HepG2 (cell line): ENCODE data around the gene GART. TPM values are rescaled to one million over a fixed set of nuclear protein-coding genes. Genes with fewer than 3 reads are reported as not detected.
A peak's percentile ranks its signal among the peaks of the same experiment; 100 is the strongest.

Experiments used
- AKAP8 ChIP-seq: sonication (generic); formaldehyde crosslinking; IDR thresholded peaks from 2 replicates; pipeline ENCODE4 v1.5.1; 2020; ENCODE audit warnings: mild to moderate bottlenecking, missing genetic modification reagents
- BRD4 ChIP-seq: sonication (generic); formaldehyde crosslinking; IDR thresholded peaks from 2 replicates; pipeline ENCODE4 v1.4.0; 2020; ENCODE audit warnings: missing genetic modification reagents
- HHEX ChIP-seq: IDR thresholded peaks from 2 replicates; pipeline ENCODE4 v1.6.1; 2016; ENCODE audit warnings: control low read depth
- HIVEP1 ChIP-seq: sonication (generic); formaldehyde crosslinking; IDR thresholded peaks from 2 replicates; pipeline ENCODE4 v1.4.0; 2020; ENCODE audit warnings: mild to moderate bottlenecking, missing genetic modification reagents
- KDM5B ChIP-seq: sonication (generic); formaldehyde crosslinking; IDR thresholded peaks from 2 replicates; pipeline ENCODE4 v1.4.0; 2020; ENCODE audit warnings: missing genetic modification reagents, mild to moderate bottlenecking, borderline replicate concordance
- NBN ChIP-seq: fragments of 450-650 bp; conservative IDR thresholded peaks from 2 replicates; pipeline ENCODE4 v1.6.1; 2017
- NFKB2 ChIP-seq: sonication (generic); formaldehyde crosslinking; IDR thresholded peaks from 2 replicates; pipeline ENCODE4 v1.4.0; 2020; ENCODE audit warnings: missing genetic modification reagents, borderline replicate concordance
- SNAPC2 ChIP-seq: sonication (generic); formaldehyde crosslinking; IDR thresholded peaks from 2 replicates; pipeline ENCODE4 v1.8.1; 2022; ENCODE audit warnings: mild to moderate bottlenecking, missing genetic modification reagents
- TBL1XR1 ChIP-seq: fragments of 150-350 bp; IDR thresholded peaks from 2 replicates; pipeline ENCODE4 v1.6.1; 2014; ENCODE audit warnings: borderline replicate concordance, low read length; ENCODE audit not compliant: partially characterized antibody
- ZFP36L2 ChIP-seq: sonication (generic); formaldehyde crosslinking; IDR thresholded peaks from 2 replicates; pipeline ENCODE4 v1.4.0; 2020; ENCODE audit warnings: missing genetic modification reagents
- ZNF10 ChIP-seq: sonication (generic); formaldehyde crosslinking; IDR thresholded peaks from 2 replicates; pipeline ENCODE4 v1.4.0; 2020; ENCODE audit warnings: mild to moderate bottlenecking, low read depth, missing genetic modification reagents, borderline replicate concordance
- ZNF256 ChIP-seq: sonication (generic); formaldehyde crosslinking; conservative IDR thresholded peaks from 2 replicates; pipeline ENCODE4 v1.4.0; 2020; ENCODE audit warnings: missing genetic modification reagents
- ZNF264 ChIP-seq: sonication (generic); formaldehyde crosslinking; IDR thresholded peaks from 2 replicates; pipeline ENCODE4 v1.4.0; 2020; ENCODE audit warnings: missing genetic modification reagents
- ZNF574 ChIP-seq: sonication (generic); formaldehyde crosslinking; IDR thresholded peaks from 2 replicates; pipeline ENCODE4 v1.4.0; 2020; ENCODE audit warnings: missing genetic modification reagents
- ZNF792 ChIP-seq: IDR thresholded peaks from 2 replicates; pipeline ENCODE4 v1.6.1; 2016
- polyA plus RNA-seq, 8 experiments: library from polyadenylated mRNA; depleted of rRNA in 3 of 8; stranded (reverse) in 7 of 8; unstranded in 1 of 8; fragments of >200 nt; fragmentation: Illumina TruSeq in 4 of 8; extraction: Trizol in 4 of 8; gene quantifications; 2 replicates each; pipeline versions ENCODE4 v1.2.1 to v1.2.3, GENCODE V29; 2011 to 2016; ENCODE audit warnings: low read depth in 4 of 8, missing spikeins in 1 of 8, mixed read lengths in 1 of 8; ENCODE audit not compliant: insufficient read depth in 1 of 8
- total RNA-seq, 5 experiments: library from RNA; depleted of rRNA; stranded (reverse); fragments of >200 nt; fragmentation: Illumina TruSeq; extraction: Trizol; gene quantifications; 2 replicates each; pipeline ENCODE4 v1.2.3, GENCODE V29; 2016; ENCODE audit warnings: low read depth in 1 of 5
- TF ChIP-seq, protein P1 (sequence below): sonication (generic); formaldehyde crosslinking; IDR thresholded peaks from 2 replicates; pipeline ENCODE4 v1.9.0; 2021; ENCODE audit warnings: missing genetic modification reagents, mild to moderate bottlenecking, borderline replicate concordance
- TF ChIP-seq, protein P2 (sequence below): sonication (generic); formaldehyde crosslinking; IDR thresholded peaks from 2 replicates; pipeline ENCODE4 v1.8.1; 2023; ENCODE audit warnings: mild to moderate bottlenecking, moderate library complexity, missing genetic modification reagents
- TF ChIP-seq, protein P3 (sequence below): sonication (generic); formaldehyde crosslinking; IDR thresholded peaks from 2 replicates; pipeline ENCODE4 v1.4.0; 2020; ENCODE audit warnings: mild to moderate bottlenecking, missing genetic modification reagents
- TF ChIP-seq, protein P4 (sequence below): sonication (generic); formaldehyde crosslinking; IDR thresholded peaks from 2 replicates; pipeline ENCODE4 v1.4.0; 2020; ENCODE audit warnings: missing genetic modification reagents

Gene GART
- total and polyA plus RNA-seq, 2 of the 13 experiments (the other 11 are each of a cell fraction or from before 2014, with no cell fraction given) = 17.9 to 109 TPM

DNA sequence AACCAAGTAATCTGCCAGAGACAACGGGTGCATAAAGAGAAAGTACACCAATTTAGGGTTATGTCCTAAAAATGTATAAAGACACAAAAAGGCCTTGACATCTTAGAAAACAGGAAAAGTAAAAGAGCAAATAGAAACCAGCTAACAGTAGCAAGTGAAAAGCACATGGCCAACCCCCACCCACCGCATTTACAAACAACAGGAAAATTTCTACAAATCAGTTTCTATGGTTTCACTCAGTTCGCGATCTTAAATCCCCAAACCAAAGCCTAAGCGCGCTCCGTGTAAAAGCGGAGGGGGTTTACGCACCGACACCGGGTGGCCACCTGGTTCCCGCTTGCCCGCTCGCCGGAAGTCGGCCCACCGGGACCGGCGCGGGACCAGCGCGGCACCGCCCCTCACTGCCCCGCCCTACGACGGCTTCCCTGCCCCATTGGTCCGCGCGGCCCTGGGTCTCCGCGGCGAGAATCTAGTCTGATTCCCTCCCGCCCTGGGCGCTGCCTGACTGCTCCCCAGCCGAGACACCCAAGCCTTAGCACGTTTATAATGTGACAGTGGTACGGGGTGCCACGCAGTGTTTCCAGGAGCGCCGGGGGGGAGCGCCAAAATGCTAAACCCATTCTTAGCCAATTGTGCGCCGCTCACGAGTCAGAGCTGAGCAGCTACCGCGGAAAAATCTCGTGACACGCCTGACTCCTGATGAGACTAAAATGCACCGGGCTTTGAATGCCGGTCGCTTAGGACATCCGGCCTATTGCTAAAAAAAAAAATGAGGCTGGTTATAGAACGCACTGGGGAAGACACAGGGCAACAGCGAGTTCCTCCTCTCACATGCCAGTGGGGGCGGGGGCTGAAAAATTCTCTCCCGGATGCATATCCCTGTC, at the start of gene GART (continued):
- TF ChIP-seq, protein P1, sequence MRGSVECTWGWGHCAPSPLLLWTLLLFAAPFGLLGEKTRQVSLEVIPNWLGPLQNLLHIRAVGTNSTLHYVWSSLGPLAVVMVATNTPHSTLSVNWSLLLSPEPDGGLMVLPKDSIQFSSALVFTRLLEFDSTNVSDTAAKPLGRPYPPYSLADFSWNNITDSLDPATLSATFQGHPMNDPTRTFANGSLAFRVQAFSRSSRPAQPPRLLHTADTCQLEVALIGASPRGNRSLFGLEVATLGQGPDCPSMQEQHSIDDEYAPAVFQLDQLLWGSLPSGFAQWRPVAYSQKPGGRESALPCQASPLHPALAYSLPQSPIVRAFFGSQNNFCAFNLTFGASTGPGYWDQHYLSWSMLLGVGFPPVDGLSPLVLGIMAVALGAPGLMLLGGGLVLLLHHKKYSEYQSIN (CRISPR knock-in tag) = no peak
- TF ChIP-seq NBN (no peak), NFKB2 (peak; percentile 53), TBL1XR1 (no peak), ZNF574 (CRISPR knock-in tag) (peak; percentile 84), HIVEP1 (CRISPR knock-in tag) (peak; percentile 58; the same call in 1 of the 2 replicates), ZFP36L2 (CRISPR knock-in tag) (0 out of 2 replicates have a peak, but pooled peaks have one; percentile 63), HHEX (CRISPR knock-in tag) (no peak), SNAPC2 (0 out of 2 replicates have a peak, but pooled peaks have one; percentile 43), ZNF264 (CRISPR knock-in tag) (peak; percentile 74; the same call in 1 of the 2 replicates), BRD4 (CRISPR knock-in tag) (0 out of 2 replicates have a peak, but pooled peaks have one; percentile 60), AKAP8 (CRISPR knock-in tag) (no peak), KDM5B (CRISPR knock-in tag) (peak; percentile 72), ZNF792 (CRISPR knock-in tag) (no peak; the same call in 1 of the 2 replicates), ZNF256 (CRISPR knock-in tag) (peak; percentile 72; the same call in 1 of the 2 replicates), ZNF10 (CRISPR knock-in tag) (no peak)
- TF ChIP-seq, protein P2, sequence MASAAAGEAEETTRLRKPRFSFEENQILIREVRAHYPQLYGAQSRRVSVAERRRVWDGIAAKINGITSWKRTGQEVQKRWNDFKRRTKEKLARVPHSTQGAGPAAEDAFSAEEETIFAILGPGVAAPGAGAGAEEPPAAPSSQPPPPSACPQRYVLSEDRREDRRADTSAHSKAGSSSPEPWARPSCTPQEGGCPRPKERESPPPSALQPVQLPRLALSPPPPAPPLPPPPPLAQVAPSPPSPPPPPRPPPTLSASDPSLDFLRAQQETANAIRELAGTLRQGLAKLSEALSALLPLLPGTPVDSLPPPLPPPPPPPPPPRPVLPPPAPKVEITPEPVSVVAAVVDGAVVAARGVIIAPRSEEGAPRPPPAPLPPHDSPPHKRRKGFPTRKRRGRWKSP (CRISPR knock-in tag) = no peak; the same call in 1 of the 2 replicates
- TF ChIP-seq, protein P3, sequence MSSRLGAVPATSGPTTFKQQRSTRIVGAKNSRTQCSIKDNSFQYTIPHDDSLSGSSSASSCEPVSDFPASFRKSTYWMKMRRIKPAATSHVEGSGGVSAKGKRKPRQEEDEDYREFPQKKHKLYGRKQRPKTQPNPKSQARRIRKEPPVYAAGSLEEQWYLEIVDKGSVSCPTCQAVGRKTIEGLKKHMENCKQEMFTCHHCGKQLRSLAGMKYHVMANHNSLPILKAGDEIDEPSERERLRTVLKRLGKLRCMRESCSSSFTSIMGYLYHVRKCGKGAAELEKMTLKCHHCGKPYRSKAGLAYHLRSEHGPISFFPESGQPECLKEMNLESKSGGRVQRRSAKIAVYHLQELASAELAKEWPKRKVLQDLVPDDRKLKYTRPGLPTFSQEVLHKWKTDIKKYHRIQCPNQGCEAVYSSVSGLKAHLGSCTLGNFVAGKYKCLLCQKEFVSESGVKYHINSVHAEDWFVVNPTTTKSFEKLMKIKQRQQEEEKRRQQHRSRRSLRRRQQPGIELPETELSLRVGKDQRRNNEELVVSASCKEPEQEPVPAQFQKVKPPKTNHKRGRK (CRISPR knock-in tag) = no peak
- TF ChIP-seq, protein P4, sequence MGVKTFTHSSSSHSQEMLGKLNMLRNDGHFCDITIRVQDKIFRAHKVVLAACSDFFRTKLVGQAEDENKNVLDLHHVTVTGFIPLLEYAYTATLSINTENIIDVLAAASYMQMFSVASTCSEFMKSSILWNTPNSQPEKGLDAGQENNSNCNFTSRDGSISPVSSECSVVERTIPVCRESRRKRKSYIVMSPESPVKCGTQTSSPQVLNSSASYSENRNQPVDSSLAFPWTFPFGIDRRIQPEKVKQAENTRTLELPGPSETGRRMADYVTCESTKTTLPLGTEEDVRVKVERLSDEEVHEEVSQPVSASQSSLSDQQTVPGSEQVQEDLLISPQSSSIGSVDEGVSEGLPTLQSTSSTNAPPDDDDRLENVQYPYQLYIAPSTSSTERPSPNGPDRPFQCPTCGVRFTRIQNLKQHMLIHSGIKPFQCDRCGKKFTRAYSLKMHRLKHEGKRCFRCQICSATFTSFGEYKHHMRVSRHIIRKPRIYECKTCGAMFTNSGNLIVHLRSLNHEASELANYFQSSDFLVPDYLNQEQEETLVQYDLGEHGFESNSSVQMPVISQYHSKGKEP (CRISPR knock-in tag) = 0 out of 2 replicates have a peak, but pooled peaks have one; percentile 29
